Astrocyte (in vitro differentiated cells and primary cell): ENCODE data around the gene CELF6. TPM values are rescaled to one million over a fixed set of nuclear protein-coding genes. Genes with fewer than 3 reads are reported as not detected.

Experiments
- DNase-seq: peaks from one replicate; pipeline ENCODE4 v3.0.0-alpha.2; 2010; ENCODE audit warnings: low read depth
- FAIRE-seq: peaks from 2 replicates; lab custom pipeline; 2011; peaks lifted over from hg19 to GRCh38; lab: Jason Lieb, UNC
- H2AFZ ChIP-seq: 2 replicates; pipeline ENCODE4 v1.6.0; 2012; ENCODE audit warnings: low read depth, low read length, inconsistent platforms
- H3K27ac ChIP-seq: 2 replicates; pipeline ENCODE4 v1.5.1; 2011; ENCODE audit warnings: low read depth, low read length, inconsistent platforms
- H3K27me3 ChIP-seq: 2 replicates; pipeline ENCODE4 v1.6.0; 2011; ENCODE audit warnings: low read length, inconsistent platforms; ENCODE audit not compliant: insufficient read depth
- H3K36me3 ChIP-seq: 2 replicates; pipeline ENCODE4 v1.5.1; 2011; ENCODE audit warnings: low read length, inconsistent platforms; ENCODE audit not compliant: insufficient read depth
- H3K4me1 ChIP-seq: 2 replicates; pipeline ENCODE4 v1.5.1; 2011; ENCODE audit warnings: low read length, inconsistent platforms; ENCODE audit not compliant: insufficient read depth
- H3K4me2 ChIP-seq: 2 replicates; pipeline ENCODE4 v1.6.0; 2012; ENCODE audit warnings: low read length, inconsistent platforms
- H3K4me3 ChIP-seq: 2 replicates; pipeline ENCODE4 v1.5.1; 2011; ENCODE audit warnings: low read depth, mild to moderate bottlenecking, low read length, inconsistent platforms; ENCODE audit not compliant: insufficient read depth
- H3K79me2 ChIP-seq: 2 replicates; pipeline ENCODE4 v1.6.0; 2012; ENCODE audit warnings: mild to moderate bottlenecking, low read length, inconsistent platforms; ENCODE audit not compliant: insufficient read depth
- H3K9ac ChIP-seq: 2 replicates; pipeline ENCODE4 v1.6.0; 2012; ENCODE audit warnings: mild to moderate bottlenecking, low read length, inconsistent platforms
- H3K9me3 ChIP-seq: 2 replicates; pipeline ENCODE4 v1.5.1; 2012; ENCODE audit warnings: low read depth, mild to moderate bottlenecking, low read length, inconsistent platforms; ENCODE audit not compliant: insufficient read depth
- H4K20me1 ChIP-seq: 2 replicates; pipeline ENCODE4 v1.6.0; 2012; ENCODE audit warnings: low read length, inconsistent platforms; ENCODE audit not compliant: insufficient read depth
- H3K27ac Mint-ChIP-seq: one replicate; pipeline ENCODE4 v1.8.0; 2021; ENCODE audit warnings: mild to moderate bottlenecking, mixed read lengths; ENCODE audit not compliant: unreplicated experiment
- H3K27me3 Mint-ChIP-seq: one replicate; pipeline ENCODE4 v1.8.0; 2021; ENCODE audit warnings: low read depth, mixed read lengths; ENCODE audit not compliant: unreplicated experiment
- H3K36me3 Mint-ChIP-seq: one replicate; pipeline ENCODE4 v1.8.0; 2021; ENCODE audit warnings: low read depth, mixed read lengths; ENCODE audit not compliant: unreplicated experiment
- H3K4me1 Mint-ChIP-seq: one replicate; pipeline ENCODE4 v1.8.0; 2021; ENCODE audit warnings: low read depth, mixed read lengths; ENCODE audit not compliant: unreplicated experiment
- H3K4me3 Mint-ChIP-seq: one replicate; pipeline ENCODE4 v1.8.0; 2021; ENCODE audit warnings: mild to moderate bottlenecking, moderate library complexity, mixed read lengths; ENCODE audit not compliant: unreplicated experiment
- H3K9me3 Mint-ChIP-seq: one replicate; pipeline ENCODE4 v1.8.0; 2021; ENCODE audit warnings: mild to moderate bottlenecking, mixed read lengths; ENCODE audit not compliant: unreplicated experiment
- CTCF ChIP-seq: IDR thresholded peaks from 2 replicates; pipeline ENCODE4 v1.5.1; 2011; ENCODE audit warnings: low read depth, mild to moderate bottlenecking, inconsistent platforms, low read length, moderate library complexity; ENCODE audit not compliant: insufficient read depth
- EZH2 ChIP-seq: IDR thresholded peaks from 2 replicates; pipeline ENCODE4 v1.6.1; 2012; ENCODE audit warnings: mild to moderate bottlenecking, low read length, inconsistent platforms; ENCODE audit not compliant: insufficient read depth
- total RNA-seq: library from RNA; stranded (reverse); gene quantifications from 2 replicates; pipeline ENCODE4 v1.2.1, GENCODE V29; 2021

CELF6 gene
- total RNA-seq, 1 donor from 2014 or later, result not detected

DNA sequence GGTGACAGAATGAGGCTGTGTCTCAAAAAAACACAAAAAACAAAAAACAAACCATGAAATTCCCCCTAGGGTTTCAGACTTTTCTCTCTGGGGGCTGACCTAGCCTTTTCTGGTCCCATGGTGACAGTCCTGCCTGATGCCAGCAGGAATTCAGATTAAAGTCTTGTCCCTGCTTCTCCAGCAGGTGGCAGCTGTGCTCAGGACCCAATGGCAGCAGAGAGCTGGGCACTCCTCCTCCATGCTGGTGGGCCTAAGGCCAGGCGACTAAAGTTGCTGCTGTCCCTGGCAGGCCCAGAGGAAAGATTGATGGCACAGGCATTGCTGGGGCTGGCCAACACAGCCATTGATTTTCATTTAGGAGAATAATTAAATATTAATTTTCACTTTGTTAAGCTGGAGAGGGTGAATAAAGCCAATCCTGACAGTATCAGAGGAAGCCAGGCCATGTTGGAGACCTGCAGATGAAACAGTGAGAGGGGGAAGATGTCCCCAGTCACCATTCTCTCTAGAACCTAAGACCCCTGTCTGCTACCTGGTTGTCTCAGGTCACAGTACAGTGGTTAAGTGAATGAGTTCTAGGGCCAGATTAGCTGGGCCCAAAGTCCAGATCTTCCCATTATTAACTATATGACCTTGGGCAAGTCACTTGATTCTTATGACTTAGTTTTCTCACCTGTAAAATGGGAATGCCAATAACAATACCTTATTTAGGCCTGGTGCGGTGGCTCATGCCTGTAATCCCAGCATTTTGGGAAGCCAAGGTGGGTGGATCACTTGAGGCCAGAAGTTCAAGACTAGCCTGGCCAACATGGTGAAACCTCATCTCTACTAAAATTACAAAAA lies 7.1 kb downstream of the CELF6 start:
- H2AFZ ChIP-seq, result no peak overlapping the region
- H3K27me3 ChIP-seq, result peaks cover 9% of the 10 kb centered on the region

GRCh38 chr15:72307026-72307425 lies 12.9 kb downstream of the CELF6 start:
- no peak for FAIRE-seq
- no peak overlapping the region for H3K4me3 Mint-ChIP-seq

More for the DNA sequence above, 7.1 kb downstream of the CELF6 start:
- peak; percentile 70 for TF ChIP-seq CTCF
- no peak for TF ChIP-seq EZH2
- no peak for FAIRE-seq
- Histone ChIP-seq H3K27ac (no peak overlapping the region), H3K79me2 (no peaks in the 10 kb centered on the region), H3K9ac (no peak overlapping the region), H3K4me1 (no peaks in the 10 kb centered on the region), H3K4me3 (no peak overlapping the region), H3K36me3 (no peaks in the 10 kb centered on the region), H3K4me2 (no peak overlapping the region), H4K20me1 (no peaks in the 10 kb centered on the region), H3K9me3 (no peaks in the 10 kb centered on the region)
- Mint-ChIP-seq H3K36me3 (no peaks in the 10 kb centered on the region), H3K4me3 (no peak overlapping the region), H3K9me3 (peaks cover 5% of the 10 kb centered on the region), H3K27ac (no peak overlapping the region), H3K27me3 (peaks cover 56% of the 10 kb centered on the region), H3K4me1 (no peaks in the 10 kb centered on the region)
- DNase-seq, result peak; percentile 33

More at GRCh38 chr15:72307026-72307425, 12.9 kb downstream of the CELF6 start:
- H3K4me1 Mint-ChIP-seq, result peaks cover 5% of the 10 kb centered on the region
- Histone ChIP-seq H4K20me1 (no peaks in the 10 kb centered on the region), H3K36me3 (no peaks in the 10 kb centered on the region), H3K9me3 (no peaks in the 10 kb centered on the region), H3K79me2 (no peaks in the 10 kb centered on the region), H3K27ac (no peak overlapping the region), H3K4me2 (no peak overlapping the region), H3K4me1 (peaks cover 9% of the 10 kb centered on the region), H3K9ac (no peak overlapping the region), H3K4me3 (no peak overlapping the region), H2AFZ (no peak overlapping the region), H3K27me3 (peaks cover 11% of the 10 kb centered on the region)
- no peak for DNase-seq
- TF ChIP-seq EZH2 (no peak), CTCF (no peak)
- peaks cover 67% of the 10 kb centered on the region for H3K27me3 Mint-ChIP-seq
- H3K9me3 Mint-ChIP-seq, result peaks cover 5% of the 10 kb centered on the region
- peaks cover 4% of the 10 kb centered on the region for H3K36me3 Mint-ChIP-seq
- H3K27ac Mint-ChIP-seq, result no peak overlapping the region
